Fibroblast of lung (primary cell): ENCODE measurements around the gene ATP6V0E1. TPM values are rescaled to one million over a fixed set of nuclear protein-coding genes. Genes with fewer than 3 reads are reported as not detected.
A peak's percentile ranks its signal among the peaks of the same experiment; 100 is the strongest.

Experiments
- DNase-seq, 2 donors: peaks; one replicate each; pipeline versions ENCODE4 v3.0.0 to v3.0.0-alpha.2; 2010; ENCODE audit warnings: low read depth in 2 of 2
- H2AFZ ChIP-seq: 2 replicates; pipeline ENCODE4 v1.5.1; 2012; ENCODE audit warnings: low read length, control low read depth, inconsistent platforms
- H3K27ac ChIP-seq: 2 replicates; pipeline ENCODE4 v1.5.1; 2011; ENCODE audit warnings: low read length, control low read depth; ENCODE audit not compliant: insufficient read depth
- H3K27me3 ChIP-seq: 2 replicates; pipeline ENCODE4 v1.5.1; 2011; ENCODE audit warnings: mild to moderate bottlenecking, low read length; ENCODE audit not compliant: control insufficient read depth, insufficient read depth
- H3K36me3 ChIP-seq: 2 replicates; pipeline ENCODE4 v1.5.1; 2011; ENCODE audit warnings: low read length; ENCODE audit not compliant: control insufficient read depth, insufficient read depth
- H3K4me1 ChIP-seq: 2 replicates; pipeline ENCODE4 v1.5.1; 2011; ENCODE audit warnings: low read length; ENCODE audit not compliant: control insufficient read depth, insufficient read depth; ENCODE audit errors: extremely low read depth
- H3K4me2 ChIP-seq: 2 replicates; pipeline ENCODE4 v1.5.1; 2011; ENCODE audit warnings: low read length, control low read depth; ENCODE audit not compliant: insufficient read depth; ENCODE audit errors: extremely low read depth
- H3K4me3 ChIP-seq, 4 experiments: fragments of 200-600 bp in 1 of 4; sonication (generic) in 1 of 4; replicated peaks in 1 of 4; 2 replicates each; pipeline ENCODE4 v1.5.1; 2011 to 2016; ENCODE audit warnings: low read length in 4 of 4, low read depth in 3 of 4, mild to moderate bottlenecking in 3 of 4, control low read depth in 2 of 4, inconsistent platforms in 1 of 4, mixed read lengths in 1 of 4; ENCODE audit not compliant: insufficient read depth in 1 of 4; ENCODE audit errors: control extremely low read depth in 1 of 4
- H3K79me2 ChIP-seq: 2 replicates; pipeline ENCODE4 v1.5.1; 2012; ENCODE audit warnings: mild to moderate bottlenecking, low read length, inconsistent platforms; ENCODE audit not compliant: control insufficient read depth, insufficient read depth
- H3K9ac ChIP-seq: 2 replicates; pipeline ENCODE4 v1.5.1; 2011; ENCODE audit warnings: mild to moderate bottlenecking, low read length, control low read depth; ENCODE audit not compliant: insufficient read depth
- H3K9me3 ChIP-seq: 2 replicates; pipeline ENCODE4 v1.5.1; 2012; ENCODE audit warnings: low read depth, low read length; ENCODE audit not compliant: control insufficient read depth, insufficient read depth
- H4K20me1 ChIP-seq: 2 replicates; pipeline ENCODE4 v1.5.1; 2011; ENCODE audit warnings: low read length; ENCODE audit not compliant: control insufficient read depth, insufficient read depth; ENCODE audit errors: extremely low read depth
- CTCF ChIP-seq, 2 donors: IDR thresholded peaks in 1 of 2; conservative IDR thresholded peaks in 1 of 2; 1 replicate in 1 of 2; 2 replicates in 1 of 2; pipeline ENCODE4 v1.5.1; 2011 to 2012; ENCODE audit warnings: low read length in 2 of 2, control low read depth in 1 of 2, inconsistent platforms in 1 of 2, low read depth in 1 of 2, mild to moderate bottlenecking in 1 of 2
- EZH2 ChIP-seq: IDR thresholded peaks from 2 replicates; pipeline ENCODE4 v1.5.1; 2012; ENCODE audit warnings: low read length, control low read depth, mild to moderate bottlenecking; ENCODE audit errors: missing control alignments
- polyA plus RNA-seq, 2 donors: library from polyadenylated mRNA; depleted of rRNA in 1 of 2; stranded (reverse) in 1 of 2; unstranded in 1 of 2; fragments of >200 nt; gene quantifications; 2 replicates each; pipeline ENCODE4 v1.2.1, GENCODE V29; 2011 to 2012; ENCODE audit warnings: missing spikeins in 1 of 2
- total RNA-seq: library from RNA; depleted of rRNA; stranded (reverse); fragments of >200 nt; gene quantifications from 2 replicates; pipeline ENCODE4 v1.2.1, GENCODE V29; 2014

Gene ATP6V0E1
- total and polyA plus RNA-seq, 2 donors (not counting 1 experiment from before 2014, with no cell fraction given), result 377 to 635 TPM

- peaks cover 16% of the 10 kb centered on the region for H3K79me2 ChIP-seq
- peaks cover 7% of the 10 kb centered on the region for H3K4me1 ChIP-seq
- H3K4me3 ChIP-seq, result peak within 1 kb of the TSS; percentile 67 to 86 (median 78)
- peak within 1 kb of the TSS; percentile 80 for H3K4me2 ChIP-seq
- peak; percentile 92 to 95 for DNase-seq
- TF ChIP-seq CTCF (conservative IDR thresholded peaks at IDR 0.05 in 1 of 2, IDR thresholded peaks at IDR 0.05 in 1 of 2; ENCODE audit: low read depth in 1 of 2, low read length in 2 of 2), result no peak
- TF ChIP-seq EZH2, result no peak
- no peaks in the 10 kb centered on the region for H3K36me3 ChIP-seq
- peak within 1 kb of the TSS; percentile 91 for H3K27ac ChIP-seq
- H2AFZ ChIP-seq, result peak within 1 kb of the TSS; percentile 93
- no peaks in the 10 kb centered on the region for H3K9me3 ChIP-seq
- no peaks in the 10 kb centered on the region for H4K20me1 ChIP-seq
- H3K9ac ChIP-seq, result peak within 1 kb of the TSS; percentile 78
- H3K27me3 ChIP-seq, result no peaks in the 10 kb centered on the region
These were observed 72.6 kb downstream of the ATP6V0E1 start, which contains the start of gene CREBRF for GRCh38 chr5:173055983-173056782. TSS of gene CREBRF (plus strand) at chr5:173056352. CDS start at chr5:173080776, 24,424 bp downstream.

GRCh38 chr5:173056783-173057061 lies 73.2 kb downstream of the ATP6V0E1 start:
- Histone ChIP-seq H3K4me3 (peak overlapping the region; percentile 56 to 71 (median 64)), H3K27ac (peak overlapping the region; percentile 77), H3K79me2 (peaks cover 18% of the 10 kb centered on the region), H2AFZ (no peak overlapping the region), H3K9ac (peak overlapping the region; percentile 78), H3K27me3 (no peaks in the 10 kb centered on the region), H3K36me3 (no peaks in the 10 kb centered on the region), H3K4me2 (no peak overlapping the region), H4K20me1 (no peaks in the 10 kb centered on the region), H3K9me3 (no peaks in the 10 kb centered on the region), H3K4me1 (peaks cover 2% of the 10 kb centered on the region)
- no peak for DNase-seq
- TF ChIP-seq CTCF (conservative IDR thresholded peaks at IDR 0.05 in 1 of 2, IDR thresholded peaks at IDR 0.05 in 1 of 2; ENCODE audit: low read depth in 1 of 2, low read length in 2 of 2) (no peak), EZH2 (no peak)

GRCh38 chr5:173057062-173057924 lies 73.7 kb downstream of the ATP6V0E1 start:
- Histone ChIP-seq H3K27ac (peak overlapping the region; percentile 91), H2AFZ (peak overlapping the region; percentile 84), H3K9ac (peak overlapping the region; percentile 78), H3K79me2 (peaks cover 18% of the 10 kb centered on the region), H4K20me1 (no peaks in the 10 kb centered on the region), H3K36me3 (no peaks in the 10 kb centered on the region), H3K4me1 (peaks cover 2% of the 10 kb centered on the region), H3K27me3 (no peaks in the 10 kb centered on the region), H3K4me2 (peak overlapping the region; percentile 91), H3K9me3 (no peaks in the 10 kb centered on the region), H3K4me3 (peak overlapping the region; percentile 67 to 86 (median 78))
- DNase-seq, result peak; percentile 97 to 98
- no peak for TF ChIP-seq EZH2
- peak in 1 of 2 donors; percentile 30 for TF ChIP-seq CTCF (conservative IDR thresholded peaks at IDR 0.05 in 1 of 2, IDR thresholded peaks at IDR 0.05 in 1 of 2; ENCODE audit: low read depth in 1 of 2, low read length in 2 of 2)
